T-helper 1 cell treated with Interleukin-12 subunit alpha and Interleukin-12 subunit beta and Interleukin-4 antibody, amounts not matched to agents 30 ng/mL and 1 ng/mL, for 36 hours (primary cell): ENCODE data around the gene SERPINI1. TPM values are rescaled to one million over a fixed set of nuclear protein-coding genes. Genes with fewer than 3 reads are reported as not detected.
"Not testable (repeated sequence)": the region's sequence is repeated elsewhere in the genome, so short reads cannot be mapped to it uniquely, and the experiment has no call there.

Experiments
- intact Hi-C: fragments of 100-400 bp; cut with micrococcal nuclease; formaldehyde crosslinking; loops from one replicate; pipeline ENCODE4 v1.15.1; 2024
- total RNA-seq: library from RNA; stranded (reverse); gene quantifications from 2 replicates; pipeline ENCODE4 v1.2.3, GENCODE V29; 2022

Gene SERPINI1
- total RNA-seq, 1 donor from 2014 or later = 2.0 TPM

- intact Hi-C loops = no loop called here
These were observed 50.3 kb downstream of the SERPINI1 start for GRCh38 chr3:167785790-167786189.

- intact Hi-C loops = no loop called here
These were observed 51.9 kb downstream of the SERPINI1 start for GRCh38 chr3:167787440-167787839.

GRCh38 chr3:167798443-167798842 lies 62.9 kb downstream of the SERPINI1 start:
- intact Hi-C loops = no loop called here

GRCh38 chr3:167808910-167809309 lies 73.4 kb downstream of the SERPINI1 start:
- intact Hi-C loops = no loop called here

- intact Hi-C loops = loop anchor here (2.0 kb wide), 1 partner anchor 73 kb away; no protein-coding TSS in a partner anchor
These were observed 74.7 kb downstream of the SERPINI1 start for GRCh38 chr3:167810236-167810635.

GRCh38 chr3:167811031-167811430 lies 75.5 kb downstream of the SERPINI1 start:
- intact Hi-C loops = loop anchor here (2.0 kb wide), 1 partner anchor 72 kb away; no protein-coding TSS in a partner anchor

- intact Hi-C loops = no loop called here
These were observed 77.9 kb downstream of the SERPINI1 start for GRCh38 chr3:167813169-167814123.

GRCh38 chr3:167814441-167814951 lies 79.0 kb downstream of the SERPINI1 start:
- intact Hi-C loops = no loop called here

GRCh38 chr3:167816953-167817352 lies 81.4 kb downstream of the SERPINI1 start:
- intact Hi-C loops = no loop called here

GRCh38 chr3:167820102-167820865 lies 84.8 kb downstream of the SERPINI1 start:
- intact Hi-C loops = no loop called here

- intact Hi-C loops = no loop called here
These were observed 85.8 kb downstream of the SERPINI1 start for GRCh38 chr3:167821248-167821805.

- intact Hi-C loops = no loop called here
These were observed 88.2 kb downstream of the SERPINI1 start for GRCh38 chr3:167823738-167824137.

- intact Hi-C loops = not testable (repeated sequence)
These were observed 92.1 kb downstream of the SERPINI1 start for GRCh38 chr3:167827588-167827987.

GRCh38 chr3:167829071-167829470 lies 93.5 kb downstream of the SERPINI1 start:
- intact Hi-C loops = no loop called here

GRCh38 chr3:167830007-167830406 lies 94.5 kb downstream of the SERPINI1 start:
- intact Hi-C loops = no loop called here

- intact Hi-C loops = no loop called here
These were observed 99.8 kb downstream of the SERPINI1 start for GRCh38 chr3:167835359-167835758.

- intact Hi-C loops = no loop called here
These were observed 100.4 kb downstream of the SERPINI1 start for GRCh38 chr3:167835953-167836352.

- intact Hi-C loops = no loop called here
These were observed 101.9 kb downstream of the SERPINI1 start for GRCh38 chr3:167837466-167837865.

GRCh38 chr3:167839460-167840134 lies 104.1 kb downstream of the SERPINI1 start:
- intact Hi-C loops = no loop called here

- intact Hi-C loops = no loop called here
These were observed 104.7 kb downstream of the SERPINI1 start for GRCh38 chr3:167840247-167840646.

GRCh38 chr3:167843481-167843880 lies 108.0 kb downstream of the SERPINI1 start:
- intact Hi-C loops = no loop called here
